HEK293T (cell line): ENCODE data around the gene SHISA2.
A peak's percentile ranks its signal among the peaks of the same experiment; 100 is the strongest.

Experiments used
- CTCF ChIA-PET: fragments of 350-600 bp; formaldehyde crosslinking; extraction: SDS; loops from one replicate; lab custom pipeline; 2021; ENCODE audit warnings: antibody characterized with exemption, inconsistent platforms; lab: Yijun Ruan, JAX
- POLR2A ChIA-PET: fragments of 350-600 bp; formaldehyde crosslinking; extraction: SDS; loops from one replicate; lab custom pipeline; 2020; ENCODE audit warnings: antibody characterized with exemption, inconsistent platforms; lab: Yijun Ruan, JAX
- DNase-seq: peaks from one replicate; pipeline ENCODE4 v3.0.0; 2012; ENCODE audit warnings: mixed read lengths; ENCODE audit errors: extremely low spot score
- ARNT ChIP-seq: fragments of 450-650 bp; IDR thresholded peaks from 2 replicates; pipeline ENCODE4 v1.6.1; 2017; ENCODE audit warnings: mild to moderate bottlenecking
- BHLHE40 ChIP-seq: fragments of 450-650 bp; IDR thresholded peaks from 2 replicates; pipeline ENCODE4 v1.6.1; 2016; ENCODE audit warnings: mild to moderate bottlenecking, moderate library complexity, borderline replicate concordance
- CTBP1 ChIP-seq: fragments of 450-650 bp; IDR thresholded peaks from 2 replicates; pipeline ENCODE4 v1.6.1; 2016; ENCODE audit warnings: borderline replicate concordance
- ELF4 ChIP-seq: fragments of 450-650 bp; IDR thresholded peaks from 2 replicates; pipeline ENCODE4 v1.6.1; 2017; ENCODE audit warnings: antibody characterized with exemption
- FOXA1 ChIP-seq: fragments of 450-650 bp; IDR thresholded peaks from 2 replicates; pipeline ENCODE4 v1.6.1; 2016; ENCODE audit warnings: mild to moderate bottlenecking
- FOXK2 ChIP-seq: fragments of 450-650 bp; IDR thresholded peaks from 2 replicates; pipeline ENCODE4 v1.6.1; 2016; ENCODE audit warnings: mild to moderate bottlenecking
- FOXM1 ChIP-seq: fragments of 450-650 bp; IDR thresholded peaks from 2 replicates; pipeline ENCODE4 v1.6.1; 2017; ENCODE audit warnings: mild to moderate bottlenecking, borderline replicate concordance
- HDGF ChIP-seq: fragments of 450-650 bp; IDR thresholded peaks from 2 replicates; pipeline ENCODE4 v1.6.1; 2017; ENCODE audit warnings: antibody characterized with exemption, borderline replicate concordance
- L3MBTL2 ChIP-seq: fragments of 450-650 bp; conservative IDR thresholded peaks from 2 replicates; pipeline ENCODE4 v1.6.1; 2016; ENCODE audit warnings: mild to moderate bottlenecking
- LEF1 ChIP-seq: fragments of 450-650 bp; IDR thresholded peaks from 2 replicates; pipeline ENCODE4 v1.6.1; 2017; ENCODE audit warnings: mild to moderate bottlenecking, borderline replicate concordance
- NFRKB ChIP-seq: fragments of 450-650 bp; IDR thresholded peaks from 2 replicates; pipeline ENCODE4 v1.6.1; 2016; ENCODE audit warnings: mild to moderate bottlenecking, moderate library complexity
- PKNOX1 ChIP-seq: fragments of 450-650 bp; IDR thresholded peaks from 2 replicates; pipeline ENCODE4 v1.6.1; 2016
- SP1 ChIP-seq: fragments of 450-650 bp; IDR thresholded peaks from 2 replicates; pipeline ENCODE4 v1.6.1; 2017
- SUZ12 ChIP-seq: fragments of 450-650 bp; IDR thresholded peaks from 2 replicates; pipeline ENCODE4 v1.6.1; 2016; ENCODE audit warnings: mild to moderate bottlenecking
- TARDBP ChIP-seq: fragments of 450-650 bp; IDR thresholded peaks from 2 replicates; pipeline ENCODE4 v1.6.1; 2016
- ZNF384 ChIP-seq: fragments of 450-650 bp; IDR thresholded peaks from 2 replicates; pipeline ENCODE4 v1.6.1; 2016

Gene SHISA2

GRCh38 chr13:26050568-26051230 lies 1.1 kb downstream of the SHISA2 start:
- ChIA-PET POLR2A (interaction anchor here (1.1 kb wide), 1 partner anchor 28 kb away, joined by 3 read pairs; no protein-coding TSS in a partner anchor), CTCF (interaction anchor here (0.6 to 1.0 kb wide), 2 partner anchors 11 to 473 kb away, joined by 3 to 5 read pairs; no protein-coding TSS in a partner anchor)
- TF ChIP-seq LEF1 (no peak), SP1 (no peak), ARNT (no peak)
- peak; percentile 23 for DNase-seq

- no peak for TF ChIP-seq FOXK2
- TF ChIP-seq NFRKB = no peak
- no peak for TF ChIP-seq ZNF384
- TF ChIP-seq HDGF = no peak
- TF ChIP-seq ARNT = no peak
- TF ChIP-seq TARDBP = no peak
- no peak for TF ChIP-seq SP1
- no peak for TF ChIP-seq FOXM1
- no peak for TF ChIP-seq ELF4
- no peak for TF ChIP-seq BHLHE40
- TF ChIP-seq PKNOX1 = no peak
- no peak for TF ChIP-seq CTBP1
- TF ChIP-seq SUZ12 = no peak
- no peak for TF ChIP-seq FOXA1
- TF ChIP-seq LEF1 = no peak
- no peak for TF ChIP-seq L3MBTL2
- POLR2A ChIA-PET = interaction anchor here (1.1 kb wide), 1 partner anchor 10 kb away, joined by 4 read pairs; no protein-coding TSS in a partner anchor
- CTCF ChIA-PET = no interaction called here
- DNase-seq = no peak
Observed at GRCh38 chr13:26048741-26049140, 3.1 kb downstream of the SHISA2 start.

- CTCF ChIA-PET = no interaction called here
- POLR2A ChIA-PET = no interaction called here
- no peak for TF ChIP-seq LEF1
- TF ChIP-seq SP1 = no peak
- TF ChIP-seq PKNOX1 = no peak
- no peak for TF ChIP-seq CTBP1
- TF ChIP-seq FOXM1 = no peak
- TF ChIP-seq NFRKB = no peak
- no peak for TF ChIP-seq FOXA1
- TF ChIP-seq TARDBP = no peak
- TF ChIP-seq FOXK2 = no peak
- TF ChIP-seq L3MBTL2 = no peak
- no peak for DNase-seq
Observed at GRCh38 chr13:26047040-26047439, 4.8 kb downstream of the SHISA2 start.

- DNase-seq = no peak
Observed at GRCh38 chr13:26046639-26047038, 5.2 kb downstream of the SHISA2 start.

GRCh38 chr13:26045142-26045541 lies 6.7 kb downstream of the SHISA2 start:
- ChIA-PET CTCF (no interaction called here), POLR2A (no interaction called here)
- TF ChIP-seq ARNT (no peak), PKNOX1 (peak; percentile 28; the same call in 1 of the 2 replicates)
- no peak for DNase-seq

More at GRCh38 chr13:26046639-26047038, 5.2 kb downstream of the SHISA2 start:
- POLR2A ChIA-PET = no interaction called here
- no peak for TF ChIP-seq HDGF
- CTCF ChIA-PET = no interaction called here

- POLR2A ChIA-PET = interaction anchor here (1.2 kb wide), 1 partner anchor 9 kb away, joined by 3 read pairs; the partner anchor contains the start of gene SHISA2
- TF ChIP-seq FOXK2 (no peak), FOXA1 (no peak)
- CTCF ChIA-PET = no interaction called here
- no peak for DNase-seq
Observed at GRCh38 chr13:26042785-26043184, 9.0 kb downstream of the SHISA2 start.

GRCh38 chr13:26041444-26041843 lies 10.4 kb downstream of the SHISA2 start:
- CTCF ChIA-PET = no interaction called here
- DNase-seq = no peak
- POLR2A ChIA-PET = interaction anchor here (1.2 kb wide), 1 partner anchor 11 kb away, joined by 3 read pairs; the partner anchor contains the start of gene SHISA2
- TF ChIP-seq FOXM1 (no peak), FOXK2 (no peak), LEF1 (no peak), SUZ12 (no peak), ZNF384 (no peak), ELF4 (no peak), HDGF (no peak)
